Measurements from ENCODE around the gene PPP1R2. TPM values are rescaled to one million over a fixed set of nuclear protein-coding genes. Genes with fewer than 3 reads are reported as not detected.
"Not testable (repeated sequence)": the region's sequence is repeated elsewhere in the genome, so short reads cannot be mapped to it uniquely, and the experiment has no call there.

The PPP1R2 gene
- total and polyA plus RNA-seq, 2 of the 13 experiments (the other 11 are each of a cell fraction or from before 2014, with no cell fraction given) = 36.5 to 86.5 TPM

DNA sequence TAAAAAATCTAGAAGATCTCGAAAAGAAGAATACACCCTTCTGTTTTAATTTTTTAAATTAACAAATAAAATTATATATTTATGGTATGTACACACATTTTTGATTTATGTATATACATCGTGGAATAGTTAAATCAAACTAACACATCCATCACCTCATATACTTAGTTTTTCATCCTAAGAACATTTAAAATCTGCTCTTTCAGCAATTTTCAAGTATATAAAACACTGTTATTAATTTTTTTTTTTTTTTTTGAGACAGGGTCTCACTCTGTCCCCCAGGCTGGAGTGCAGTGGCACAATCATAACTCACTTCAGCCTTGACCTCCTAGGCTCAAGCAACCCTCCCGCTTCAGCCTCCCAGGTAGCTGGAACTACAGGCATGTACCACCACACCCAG lies 67.5 kb downstream of the PPP1R2 start:
- TF ChIP-seq MAFK (conservative IDR thresholded peaks at IDR 0.05 in 1 of 2, IDR thresholded peaks at IDR 0.05 in 1 of 2; ENCODE audit: low read length in 2 of 2) = peak; percentile 26 to 64; a peak in 3 of 4 replicates
- TF ChIP-seq, protein P1, sequence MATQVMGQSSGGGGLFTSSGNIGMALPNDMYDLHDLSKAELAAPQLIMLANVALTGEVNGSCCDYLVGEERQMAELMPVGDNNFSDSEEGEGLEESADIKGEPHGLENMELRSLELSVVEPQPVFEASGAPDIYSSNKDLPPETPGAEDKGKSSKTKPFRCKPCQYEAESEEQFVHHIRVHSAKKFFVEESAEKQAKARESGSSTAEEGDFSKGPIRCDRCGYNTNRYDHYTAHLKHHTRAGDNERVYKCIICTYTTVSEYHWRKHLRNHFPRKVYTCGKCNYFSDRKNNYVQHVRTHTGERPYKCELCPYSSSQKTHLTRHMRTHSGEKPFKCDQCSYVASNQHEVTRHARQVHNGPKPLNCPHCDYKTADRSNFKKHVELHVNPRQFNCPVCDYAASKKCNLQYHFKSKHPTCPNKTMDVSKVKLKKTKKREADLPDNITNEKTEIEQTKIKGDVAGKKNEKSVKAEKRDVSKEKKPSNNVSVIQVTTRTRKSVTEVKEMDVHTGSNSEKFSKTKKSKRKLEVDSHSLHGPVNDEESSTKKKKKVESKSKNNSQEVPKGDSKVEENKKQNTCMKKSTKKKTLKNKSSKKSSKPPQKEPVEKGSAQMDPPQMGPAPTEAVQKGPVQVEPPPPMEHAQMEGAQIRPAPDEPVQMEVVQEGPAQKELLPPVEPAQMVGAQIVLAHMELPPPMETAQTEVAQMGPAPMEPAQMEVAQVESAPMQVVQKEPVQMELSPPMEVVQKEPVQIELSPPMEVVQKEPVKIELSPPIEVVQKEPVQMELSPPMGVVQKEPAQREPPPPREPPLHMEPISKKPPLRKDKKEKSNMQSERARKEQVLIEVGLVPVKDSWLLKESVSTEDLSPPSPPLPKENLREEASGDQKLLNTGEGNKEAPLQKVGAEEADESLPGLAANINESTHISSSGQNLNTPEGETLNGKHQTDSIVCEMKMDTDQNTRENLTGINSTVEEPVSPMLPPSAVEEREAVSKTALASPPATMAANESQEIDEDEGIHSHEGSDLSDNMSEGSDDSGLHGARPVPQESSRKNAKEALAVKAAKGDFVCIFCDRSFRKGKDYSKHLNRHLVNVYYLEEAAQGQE (IDR thresholded peaks at IDR 0.05; ENCODE audit: borderline replicate concordance in 1 of 2, low read depth in 1 of 2, low read length in 2 of 2) = no peak
- H3K9ac ChIP-seq (ENCODE audit: insufficient read depth, low read depth, low read length) = no peak overlapping the region
- no peak overlapping the region for H3K27ac ChIP-seq (ENCODE audit: extremely low read length, insufficient read depth, low read length)
- in situ Hi-C loops (cut with HindIII; ENCODE audit: extremely low pct_ligation_motif_present, low pct_unique_long_range_greater_than_20kb) = no loop called here
- ChIA-PET POLR2A (no interaction called here), CTCF (ENCODE audit: low intra/inter-chr PET ratio, low total read pairs) (no interaction called here)
- H3K27me3 ChIP-seq (ENCODE audit: control insufficient read depth in 1 of 2, insufficient read depth in 2 of 2, low read length in 2 of 2) = peaks cover 2 to 6% of the 10 kb centered on the region in 2 experiments; a peak in 2 of 5 replicates
- BruUV-seq (replicated peaks) = no TSS peak
- WGBS (ENCODE audit: low lambda C conversion rate) = 22% methylated on average over 3 of the region's 3 CpGs
- no peaks in the 10 kb centered on the region for H4K20me1 ChIP-seq (ENCODE audit: insufficient read depth, low read length)
- 0 out of 2 replicates have a peak, but pooled peaks cover 5% of the 10 kb centered on the region for H3K4me1 ChIP-seq (ENCODE audit: insufficient read depth, low read length)
- intact Hi-C loops (cut with micrococcal nuclease; ENCODE audit: unreplicated experiment) = no loop called here
- no peaks in the 10 kb centered on the region for H3K79me2 ChIP-seq (ENCODE audit: insufficient read depth, low read length)
- FAIRE-seq (no peak), ATAC-seq (no peak), DNase-seq (ENCODE audit: low spot score) (no peak)
- no peak overlapping the region for H3K4me2 ChIP-seq (ENCODE audit: low read depth, low read length)
- no peak overlapping the region for H3K4me3 ChIP-seq (replicated peaks in 1 of 3; ENCODE audit: insufficient read depth in 1 of 3, low read depth in 2 of 3, low read length in 3 of 3)
- no peaks in the 10 kb centered on the region for H3K36me3 ChIP-seq (replicated peaks in 1 of 2; ENCODE audit: control insufficient read depth in 1 of 2, insufficient read depth in 2 of 2, low read length in 2 of 2)
- no peak overlapping the region for H2AFZ ChIP-seq (ENCODE audit: low read length)
- H3K9me3 ChIP-seq (ENCODE audit: low read length) = no peaks in the 10 kb centered on the region

DNA sequence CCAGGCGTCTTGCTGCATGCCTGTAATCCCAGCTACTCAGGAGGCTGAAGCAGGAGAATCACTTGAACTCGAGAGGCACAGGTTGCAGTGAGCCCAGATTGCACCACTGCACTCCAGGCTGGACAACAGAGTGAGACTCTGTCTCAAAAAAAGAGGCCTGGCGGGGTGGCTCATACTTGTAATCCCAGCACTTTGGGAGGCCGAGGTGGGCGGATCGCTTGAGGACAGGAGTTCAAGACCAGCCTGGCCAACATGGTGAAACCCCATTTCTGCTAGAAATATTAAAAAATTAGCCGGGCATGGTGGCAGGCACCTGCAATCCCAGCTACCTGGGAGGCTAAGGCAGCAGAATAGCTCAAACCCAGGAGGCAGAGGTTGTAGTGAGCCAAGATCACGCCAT lies 68.0 kb downstream of the PPP1R2 start:
- H3K36me3 ChIP-seq (replicated peaks in 1 of 2; ENCODE audit: control insufficient read depth in 1 of 2, insufficient read depth in 2 of 2, low read length in 2 of 2); BruUV-seq (replicated peaks); H3K4me1 ChIP-seq (ENCODE audit: insufficient read depth, low read length); in situ Hi-C loops (cut with HindIII; ENCODE audit: extremely low pct_ligation_motif_present, low pct_unique_long_range_greater_than_20kb); DNase-seq (ENCODE audit: low spot score); POLR2A ChIA-PET; H3K9ac ChIP-seq (ENCODE audit: insufficient read depth, low read depth, low read length); FAIRE-seq; H4K20me1 ChIP-seq (ENCODE audit: insufficient read depth, low read length); H3K27me3 ChIP-seq (ENCODE audit: control insufficient read depth in 1 of 2, insufficient read depth in 2 of 2, low read length in 2 of 2); H3K4me3 ChIP-seq (replicated peaks in 1 of 3; ENCODE audit: insufficient read depth in 1 of 3, low read depth in 2 of 3, low read length in 3 of 3); H3K9me3 ChIP-seq (ENCODE audit: low read length); H3K4me2 ChIP-seq (ENCODE audit: low read depth, low read length); H3K79me2 ChIP-seq (ENCODE audit: insufficient read depth, low read length); ATAC-seq; H3K27ac ChIP-seq (ENCODE audit: extremely low read length, insufficient read depth, low read length); intact Hi-C loops (cut with micrococcal nuclease; ENCODE audit: unreplicated experiment); CTCF ChIA-PET (ENCODE audit: low intra/inter-chr PET ratio, low total read pairs); H2AFZ ChIP-seq (ENCODE audit: low read length): not testable (repeated sequence)
- 34% methylated on average over 8 of the region's 8 CpGs for WGBS (ENCODE audit: low lambda C conversion rate)
